Bronchus fibroblast of lung (primary cell): Measurements from ENCODE around the gene GRAMD2B. TPM values are rescaled to one million over a fixed set of nuclear protein-coding genes. Genes with fewer than 3 reads are reported as not detected.

ENCODE experiments used
- total RNA-seq: library from RNA; depleted of rRNA; stranded (reverse); fragments of >200 nt; gene quantifications from 2 replicates; pipeline ENCODE4 v1.2.3, GENCODE V29; 2015

Gene GRAMD2B, protein sequence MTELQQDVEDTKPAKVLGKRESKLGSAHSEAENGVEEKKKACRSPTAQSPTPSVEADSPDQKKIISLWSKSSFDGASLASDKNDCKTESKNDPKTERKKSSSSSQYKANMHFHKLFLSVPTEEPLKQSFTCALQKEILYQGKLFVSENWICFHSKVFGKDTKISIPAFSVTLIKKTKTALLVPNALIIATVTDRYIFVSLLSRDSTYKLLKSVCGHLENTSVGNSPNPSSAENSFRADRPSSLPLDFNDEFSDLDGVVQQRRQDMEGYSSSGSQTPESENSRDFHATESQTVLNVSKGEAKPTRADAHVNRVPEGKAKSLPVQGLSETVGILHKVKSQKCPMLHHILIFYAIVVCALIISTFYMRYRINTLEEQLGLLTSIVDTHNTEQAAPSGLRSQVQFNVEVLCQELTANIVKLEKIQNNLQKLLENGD
- 11.9 and 14.1 TPM in 2 replicates for total RNA-seq

DNA sequence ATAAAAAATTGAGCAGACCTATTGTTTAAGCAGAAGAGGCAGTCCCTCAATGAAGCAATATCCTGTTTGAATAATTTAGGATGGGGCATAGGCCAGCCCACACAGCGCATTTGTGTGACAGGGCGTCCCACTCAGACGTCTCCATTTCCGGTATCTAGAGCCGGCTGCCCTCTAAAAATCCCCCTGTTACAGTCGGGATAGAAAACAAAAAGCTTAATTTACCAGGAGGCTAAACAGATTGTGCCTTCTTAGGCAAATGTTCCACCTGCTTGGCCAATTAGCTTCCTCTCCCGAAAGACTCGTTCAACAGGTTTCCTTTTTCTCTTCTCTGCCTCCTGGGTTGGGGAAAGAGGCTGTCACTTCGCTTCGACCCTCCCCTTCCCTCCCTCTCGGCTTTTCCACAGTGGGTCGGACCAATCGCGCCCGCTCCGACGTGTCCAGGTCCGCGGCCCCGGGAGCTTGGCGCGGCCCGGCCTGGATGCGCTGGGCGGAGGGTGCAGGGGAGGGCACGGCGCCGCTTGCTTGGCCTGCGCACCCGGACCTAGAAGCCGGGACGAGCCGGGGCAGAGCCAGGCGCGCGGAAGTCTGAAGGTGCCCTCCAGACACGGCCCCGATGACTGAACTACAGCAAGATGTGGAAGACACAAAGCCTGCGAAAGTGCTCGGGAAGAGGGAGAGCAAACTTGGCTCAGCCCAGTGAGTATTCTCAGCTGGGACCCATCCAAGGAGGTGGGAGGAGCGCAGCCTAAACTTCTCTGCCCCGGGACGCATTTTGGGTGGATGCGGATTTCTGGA, at the start of gene GRAMD2B:
TSS of gene GRAMD2B (plus strand) at position 416 of the 795 bp plus-strand sequence. CDS start at position 614, 198 bp downstream.

Other genes with a start within 250 kb of the GRAMD2B start
- gene ALDH7A1, start 171.8 kb downstream of the GRAMD2B start, total RNA-seq = 26.9 and 38.1 TPM in 2 replicates
- gene PHAX, start 177.5 kb downstream of the GRAMD2B start, total RNA-seq = 36.0 and 42.5 TPM in 2 replicates